Stimulated activated CD8-positive, alpha-beta memory T cell treated with anti-CD3 and anti-CD28 coated beads, Interleukin-7, amount 100 ng/mL, for 4 hours (primary cell): ENCODE results near the gene DNAJC22.
"Not testable (repeated sequence)": the region's sequence is repeated elsewhere in the genome, so short reads cannot be mapped to it uniquely, and the experiment has no call there.

Experiments
- DNase-seq, 2 donors: peaks; one replicate each; pipeline ENCODE4 v3.0.0-alpha.2; 2020; ENCODE audit warnings: low read depth in 2 of 2

DNAJC22 gene

GRCh38 chr12:49331380-49332222 lies 15.1 kb upstream of the DNAJC22 start:
- DNase-seq = no peak

DNA sequence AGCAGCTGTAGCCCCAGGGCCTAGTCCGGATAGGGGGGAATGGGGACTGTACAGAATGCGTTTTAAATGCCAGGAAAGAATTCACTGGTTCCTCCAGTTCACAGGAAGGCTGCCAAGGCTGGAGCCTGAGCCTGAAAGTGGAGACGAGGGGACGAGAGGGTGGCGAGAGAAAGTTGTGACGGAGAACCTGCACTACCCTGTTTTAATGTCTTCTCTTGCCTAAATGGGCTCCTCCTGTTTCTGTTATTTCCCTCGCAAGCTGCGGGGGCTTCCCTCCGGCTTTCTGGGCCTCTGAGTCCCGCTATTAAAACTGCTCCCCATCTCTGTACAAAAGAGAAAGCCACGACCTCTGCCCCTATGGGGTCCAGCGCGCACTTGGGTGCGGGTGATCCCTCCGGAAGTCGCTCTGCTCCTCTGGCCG lies 14.2 kb upstream of the DNAJC22 start:
- DNase-seq = no peak

GRCh38 chr12:49332891-49333371 lies 13.8 kb upstream of the DNAJC22 start:
- no peak for DNase-seq

- DNase-seq = not testable (repeated sequence)
These were observed 12.9 kb upstream of the DNAJC22 start for GRCh38 chr12:49333778-49334177.

- DNase-seq = no peak
These were observed 12.5 kb upstream of the DNAJC22 start for GRCh38 chr12:49334226-49334625.

DNA sequence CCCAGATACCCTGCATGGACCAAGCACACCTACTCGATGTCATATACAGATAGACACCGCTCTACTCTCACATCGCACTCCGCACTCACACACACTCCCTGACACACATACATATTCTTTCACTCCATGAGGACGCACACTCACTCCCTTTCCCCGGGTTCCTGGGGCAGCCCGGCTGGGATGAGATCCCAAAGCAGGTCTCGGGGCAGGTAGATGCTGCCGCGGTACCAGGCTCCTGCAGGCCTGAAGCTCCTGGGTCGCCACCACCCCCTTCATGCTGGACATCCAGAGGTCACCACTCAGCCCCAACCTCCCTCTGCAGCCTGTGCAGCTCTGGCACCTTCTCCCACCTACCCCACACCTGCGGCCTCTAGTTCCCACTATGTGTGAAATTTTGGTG lies 12.0 kb upstream of the DNAJC22 start:
- DNase-seq = no peak

GRCh38 chr12:49335118-49335954 lies 11.4 kb upstream of the DNAJC22 start:
- DNase-seq = no peak

- DNase-seq = no peak
These were observed 10.6 kb upstream of the DNAJC22 start for GRCh38 chr12:49335955-49336644.

DNA sequence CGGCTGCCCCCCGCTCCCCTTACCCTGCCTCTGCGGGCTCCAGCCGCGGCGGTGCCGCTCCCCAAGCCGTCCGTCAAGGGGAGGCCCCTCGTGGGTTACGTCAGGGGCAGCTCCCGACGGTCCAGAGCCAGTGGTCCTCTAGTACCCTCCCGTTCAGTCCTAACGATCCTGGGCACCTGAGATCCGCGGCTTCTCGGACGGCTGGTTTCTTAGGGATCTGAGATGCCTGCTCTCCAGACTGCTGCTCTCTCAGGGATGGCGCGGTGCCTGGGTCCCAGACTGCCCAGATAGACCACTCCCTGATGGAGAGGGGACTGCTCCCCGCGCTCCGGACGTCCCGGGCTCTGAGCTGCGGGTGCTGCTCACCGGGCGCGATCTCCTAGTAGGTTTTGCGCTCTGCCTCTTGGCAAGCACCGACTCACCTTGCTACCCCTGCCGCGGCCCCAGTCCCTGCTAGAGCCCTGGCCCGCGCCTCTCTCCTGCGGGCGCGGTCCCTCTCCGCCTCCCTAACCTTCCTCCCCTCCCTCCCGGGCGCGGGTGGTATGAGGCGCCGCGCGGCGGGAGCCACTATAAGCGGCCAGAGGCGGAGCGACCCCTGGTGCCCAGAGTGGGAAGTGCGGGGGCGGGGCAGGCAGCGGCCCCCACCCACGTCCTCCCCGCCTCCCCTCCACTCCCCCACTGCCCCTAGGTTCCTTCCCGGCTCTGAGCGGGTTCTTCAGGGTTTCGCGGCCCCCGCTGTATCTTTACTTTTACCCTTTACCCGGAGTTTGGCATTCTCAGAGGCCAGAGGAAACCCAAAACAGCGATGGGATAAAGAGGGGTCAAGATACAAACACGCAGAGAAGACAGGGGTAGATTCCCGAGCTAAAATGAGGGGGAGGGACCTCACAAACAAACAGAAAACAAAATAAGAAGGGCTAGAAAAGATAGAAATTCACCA lies 9.8 kb upstream of the DNAJC22 start, which contains the start of gene C1QL4:
Gene C1QL4, minus strand, starts transcription at position 544 of the 940 bp plus-strand sequence. CDS start 711 bp downstream, outside the sequence.
- peak; percentile 74 to 80 for DNase-seq

GRCh38 chr12:49338830-49339463 lies 7.7 kb upstream of the DNAJC22 start:
- no peak for DNase-seq

DNA sequence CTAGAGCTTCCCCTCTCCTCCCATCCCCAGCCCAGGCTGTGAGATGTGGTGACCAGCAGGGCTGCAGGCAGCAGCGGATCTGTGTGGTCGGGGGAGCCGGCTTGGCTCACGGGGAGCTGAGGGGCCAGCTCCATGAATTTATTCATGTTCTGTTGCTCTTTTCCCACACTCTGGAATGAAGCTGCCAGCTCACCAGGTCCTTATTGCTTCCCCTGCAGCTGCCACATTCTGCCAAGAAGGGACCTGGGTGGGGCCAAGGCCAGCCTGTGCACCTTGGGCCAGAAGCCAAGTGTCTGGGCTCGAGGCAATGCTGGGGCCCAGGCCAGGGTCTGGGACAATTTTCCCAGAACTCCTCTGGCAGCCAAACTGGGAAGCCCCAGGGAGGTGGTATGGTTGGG lies 7.2 kb upstream of the DNAJC22 start:
- no peak for DNase-seq

- DNase-seq = no peak
These were observed 6.4 kb upstream of the DNAJC22 start for GRCh38 chr12:49340095-49340870.

GRCh38 chr12:49340971-49341776 lies 5.5 kb upstream of the DNAJC22 start:
- no peak for DNase-seq

DNA sequence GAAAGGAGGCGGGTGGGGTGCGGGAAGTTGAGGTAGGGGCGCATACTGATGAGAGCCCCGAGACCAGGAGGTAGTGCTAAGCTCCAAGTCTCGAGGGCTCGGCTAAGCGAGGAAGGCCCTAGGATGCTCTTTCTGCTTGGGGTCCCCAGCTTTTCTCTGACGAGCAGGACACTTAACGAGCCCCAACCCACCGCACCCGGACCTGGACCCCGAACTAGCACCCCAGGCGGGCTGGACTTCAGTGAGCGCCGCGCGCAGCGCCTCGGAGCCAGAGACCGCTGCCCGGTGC lies 5.0 kb upstream of the DNAJC22 start:
- no peak for DNase-seq

- peak; percentile 40 to 55 for DNase-seq
These were observed 4.4 kb upstream of the DNAJC22 start for GRCh38 chr12:49342066-49342913.

DNA sequence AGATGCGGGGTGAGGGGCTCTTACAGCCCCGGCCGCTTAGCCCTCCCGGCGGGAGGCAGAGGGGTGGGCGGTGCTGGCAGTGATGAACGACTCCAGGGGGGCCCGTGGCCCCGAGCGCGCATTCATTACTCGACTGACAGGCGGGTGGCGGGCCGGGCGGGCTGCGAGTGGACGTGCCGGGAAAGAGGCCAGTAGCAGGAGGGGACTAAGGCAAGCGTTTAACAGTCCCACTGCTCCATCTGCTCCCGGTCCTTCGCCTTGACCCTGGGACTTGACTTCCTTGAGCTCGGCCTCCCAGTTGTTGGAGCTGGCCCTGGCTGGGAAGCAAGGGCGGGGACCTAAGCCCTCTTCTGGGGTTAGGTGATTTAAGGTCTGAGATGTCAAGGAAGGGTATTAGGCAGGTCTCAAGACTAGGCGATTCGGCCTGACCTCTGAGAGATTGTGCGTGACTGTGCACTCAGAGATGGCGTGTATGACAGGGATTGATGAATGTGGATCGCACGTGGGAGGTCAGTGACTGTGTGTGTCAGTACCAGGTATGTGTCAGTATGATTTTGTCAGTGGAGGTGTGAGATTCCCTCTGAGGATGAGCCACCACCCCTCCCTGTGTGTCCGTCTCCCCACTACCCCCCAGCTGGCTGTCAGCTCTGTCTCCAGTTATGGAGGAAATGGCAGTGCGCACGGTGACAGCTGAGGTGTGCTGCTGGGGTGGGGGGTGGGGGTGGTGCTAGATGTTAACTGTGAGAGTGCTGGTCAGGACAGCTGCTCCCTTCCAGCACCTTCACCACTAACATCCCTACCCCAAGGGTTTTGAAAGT lies 3.6 kb upstream of the DNAJC22 start:
- DNase-seq = peak in 1 of 2 donors; percentile 52

- DNase-seq = no peak
These were observed 2.1 kb upstream of the DNAJC22 start for GRCh38 chr12:49344486-49345050.
